AG08396 (cell line): Measurements from ENCODE around the gene ARHGEF3.
"Not testable (repeated sequence)": the region's sequence is repeated elsewhere in the genome, so short reads cannot be mapped to it uniquely, and the experiment has no call there.

Source experiments
- DNase-seq: peaks from one replicate; pipeline ENCODE4 v3.0.0; 2012; ENCODE audit warnings: low spot score, mixed read lengths

Gene ARHGEF3

DNA sequence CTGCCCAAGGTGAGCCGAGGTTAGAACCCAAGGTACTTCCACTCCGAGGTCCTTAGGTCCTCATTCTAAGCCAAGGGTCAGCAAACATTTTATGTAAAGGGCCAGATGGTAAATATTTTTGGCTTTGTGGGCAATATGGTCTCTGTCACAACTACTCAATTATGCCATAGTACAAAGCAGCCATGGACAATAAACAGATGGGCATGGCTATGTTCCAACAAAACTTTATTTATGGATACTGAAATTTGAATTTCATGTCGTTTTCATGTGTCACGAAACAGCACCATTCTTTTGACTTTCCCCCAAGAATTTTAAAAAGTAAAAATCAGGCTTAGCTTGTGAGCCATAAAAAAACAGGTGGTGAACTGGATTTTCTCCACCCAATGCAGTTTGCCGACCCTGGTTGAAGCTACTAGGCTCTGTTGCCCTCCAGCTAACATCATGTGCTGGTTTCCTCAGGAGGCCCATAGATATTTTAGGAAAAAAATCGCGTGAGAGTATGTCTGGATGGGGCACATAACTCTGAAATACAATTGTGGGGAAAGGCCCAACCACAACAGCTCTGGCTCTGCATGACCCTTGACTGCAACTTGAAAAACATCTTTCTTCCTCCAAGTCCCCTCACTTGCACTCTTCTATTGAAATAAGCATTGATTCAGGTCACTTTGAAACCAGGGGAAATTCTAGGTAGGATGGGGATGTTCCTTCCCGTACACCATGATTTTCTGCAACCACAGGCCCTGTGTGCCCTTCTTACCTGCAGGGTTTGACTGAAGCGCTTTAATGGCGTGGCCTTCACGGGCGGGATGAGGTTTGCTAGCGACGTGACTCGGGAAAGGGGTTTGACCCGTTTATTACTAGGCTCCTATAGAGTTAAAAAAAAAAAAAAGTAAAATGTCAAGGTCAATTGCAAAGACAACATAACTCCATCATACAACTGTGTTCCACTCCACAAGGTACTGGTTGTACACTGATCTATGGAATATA lies 28.5 kb downstream of the ARHGEF3 start:
- DNase-seq: no peak

DNA sequence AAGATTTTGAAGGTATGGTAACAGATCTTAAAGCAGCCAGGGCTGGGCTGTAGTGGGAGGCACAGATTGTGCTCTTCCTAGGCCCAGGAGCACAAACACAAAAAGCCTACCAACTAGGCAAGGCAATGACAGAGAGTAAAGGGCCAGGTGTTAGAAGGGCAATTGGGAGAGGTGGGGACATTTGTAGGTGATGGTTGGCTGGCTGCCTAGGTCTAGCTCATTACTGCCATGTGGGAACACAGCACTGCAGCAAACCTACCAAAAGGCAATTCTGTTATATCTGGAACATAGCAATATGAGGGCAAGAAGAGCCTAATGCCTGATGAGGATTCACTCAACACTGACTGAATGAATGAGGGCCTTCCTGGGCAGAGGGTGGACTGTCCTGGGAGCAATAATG lies 30.4 kb downstream of the ARHGEF3 start:
- no peak for DNase-seq

DNA sequence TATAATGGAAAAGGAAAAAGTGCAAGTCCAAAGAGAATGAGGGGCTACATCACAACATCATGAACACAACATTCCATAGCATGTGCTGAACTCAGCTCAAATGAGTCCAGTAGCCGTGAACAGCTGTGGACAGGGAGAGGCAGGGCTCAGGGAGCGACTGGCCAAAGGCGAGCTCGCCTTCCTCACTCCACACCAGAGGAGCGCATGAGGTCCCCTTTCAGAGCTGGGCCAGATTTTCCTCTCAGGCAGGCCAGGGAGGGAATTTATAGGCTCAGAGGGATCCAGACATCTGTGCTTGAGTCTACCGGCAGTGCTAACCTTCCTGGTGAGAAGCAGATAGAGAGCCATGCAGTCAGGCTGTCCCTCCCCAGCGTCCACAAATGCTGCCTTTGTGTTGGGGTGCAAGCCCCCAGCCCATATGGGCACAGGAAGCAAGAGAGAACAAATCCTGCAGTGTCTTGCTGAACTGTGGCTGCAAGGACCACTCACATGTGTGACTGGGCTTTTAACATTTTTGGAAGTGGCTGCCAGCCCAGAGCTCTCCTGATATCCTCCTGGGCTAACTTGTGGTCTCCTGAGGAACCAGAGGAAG lies 32.5 kb downstream of the ARHGEF3 start:
- DNase-seq: no peak

DNA sequence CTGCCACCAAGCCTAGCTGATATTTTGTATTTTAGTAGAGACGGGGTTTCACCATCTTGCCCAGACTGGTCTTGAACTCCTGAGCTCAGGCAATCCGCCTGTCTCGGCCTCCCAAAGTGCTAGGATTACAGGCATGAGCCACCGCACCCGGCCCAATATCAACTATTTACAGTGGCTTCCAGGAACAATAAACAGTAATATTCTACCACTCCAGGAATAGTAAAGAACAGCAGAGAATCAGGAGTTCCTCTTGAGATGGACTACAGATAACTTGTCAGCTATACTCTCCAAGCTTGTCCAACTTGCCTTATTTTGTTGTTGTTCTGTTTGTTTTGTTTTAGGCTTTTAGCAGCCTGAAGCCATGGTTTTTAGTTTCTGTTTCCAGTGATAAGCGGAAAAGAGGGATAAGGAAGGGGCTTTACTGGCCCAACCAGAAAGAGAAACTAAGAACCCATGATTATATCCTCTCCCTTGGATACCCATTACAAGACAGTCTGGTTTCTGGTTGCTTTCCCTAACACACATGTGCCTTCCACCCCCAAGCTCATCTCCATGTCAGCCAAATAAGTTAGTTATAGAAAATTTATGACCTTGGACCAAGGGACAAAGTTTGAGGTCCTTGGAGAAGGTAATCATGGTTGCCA lies 36.7 kb downstream of the ARHGEF3 start:
- no peak for DNase-seq

DNA sequence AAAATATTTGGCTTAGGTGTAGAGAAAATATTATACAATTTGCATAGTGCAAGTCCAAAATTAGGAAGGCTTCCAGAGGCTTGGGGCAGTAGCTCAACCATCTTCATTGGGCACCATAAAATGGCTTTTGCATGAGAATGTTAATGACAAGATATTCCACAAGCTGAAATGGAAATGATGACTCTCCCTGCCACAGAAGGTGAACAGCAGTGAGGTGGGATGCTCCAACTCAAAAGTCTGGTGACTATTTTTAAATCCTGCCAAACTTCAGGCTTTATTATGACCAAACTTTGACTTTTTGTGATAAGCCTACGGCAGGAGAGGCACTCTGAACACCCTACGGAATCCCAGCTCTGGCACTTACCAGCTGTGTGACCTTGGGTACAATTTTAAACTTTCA lies 37.6 kb downstream of the ARHGEF3 start:
- DNase-seq: no peak

DNA sequence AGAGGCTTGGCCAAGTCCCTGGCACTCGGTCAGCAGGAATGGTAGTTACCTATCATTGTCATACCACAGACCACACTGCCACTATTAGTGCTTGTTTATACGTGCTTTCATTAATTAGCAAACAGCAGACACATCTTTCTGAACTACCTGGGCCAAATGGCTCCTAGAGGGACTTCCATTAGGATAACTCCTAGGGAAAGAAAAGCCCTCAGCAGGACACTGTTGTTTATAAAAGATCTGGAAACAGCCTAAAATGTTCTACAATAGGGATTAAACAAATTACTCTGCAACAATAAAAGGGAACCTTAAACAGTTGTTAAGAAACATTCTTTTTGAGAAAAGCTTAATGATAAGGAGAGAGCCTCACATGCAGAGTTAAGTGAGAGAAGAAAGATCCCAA lies 38.5 kb downstream of the ARHGEF3 start:
- no peak for DNase-seq

DNA sequence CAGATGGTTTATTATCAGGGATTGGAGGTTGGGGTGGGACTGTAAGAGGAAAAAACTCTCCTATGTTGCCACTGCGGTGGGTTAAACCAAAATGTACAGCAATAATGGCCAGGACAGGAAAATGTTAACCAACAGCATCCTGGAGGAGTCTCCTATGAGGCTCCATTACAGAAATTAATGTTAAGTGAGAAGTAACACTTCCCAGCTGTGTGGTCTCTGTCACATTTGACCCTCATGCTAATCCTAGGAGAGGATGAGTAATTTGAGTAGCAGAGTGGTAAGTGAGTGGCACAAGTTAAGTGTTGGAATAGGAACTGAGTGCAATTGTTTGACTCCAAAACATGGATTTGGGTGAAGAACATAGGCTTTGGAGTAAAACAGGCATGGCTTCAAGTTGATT lies 39.0 kb downstream of the ARHGEF3 start:
- DNase-seq: no peak

DNA sequence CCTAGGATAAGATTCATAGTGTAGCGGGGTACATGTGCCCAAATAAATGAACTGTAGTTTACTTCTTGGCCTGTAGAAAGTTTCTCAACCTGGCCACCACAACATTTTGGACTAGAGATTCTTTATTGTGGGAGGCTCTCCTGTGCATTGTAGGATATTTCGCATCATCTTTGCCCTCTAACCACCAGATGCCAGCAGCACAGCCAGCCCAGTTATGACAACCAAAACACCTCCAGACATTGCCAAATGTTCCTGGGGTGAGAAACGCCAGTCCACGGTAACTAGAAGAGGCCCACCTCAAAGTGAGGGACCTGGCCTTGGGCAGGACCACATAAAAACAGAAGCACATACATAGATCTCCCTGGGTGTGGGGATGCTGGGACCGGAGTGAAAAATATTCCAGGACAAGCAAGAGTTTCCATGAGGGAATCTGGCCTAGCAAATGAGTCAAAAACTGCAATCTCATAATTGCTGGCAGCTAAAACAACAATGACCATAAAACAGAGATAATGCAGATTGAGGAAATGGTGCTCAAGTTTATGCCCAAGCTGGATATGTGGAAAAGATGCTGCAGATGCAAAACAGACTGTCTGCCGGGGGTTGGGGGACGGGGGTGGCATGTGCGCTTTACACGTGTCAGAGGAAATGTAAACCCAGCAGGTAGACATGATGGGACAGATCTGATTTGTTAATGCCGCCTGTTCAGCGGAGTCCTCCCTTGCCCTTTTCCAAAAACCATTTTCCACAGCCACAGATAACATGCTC lies 39.7 kb downstream of the ARHGEF3 start:
- DNase-seq: no peak

DNA sequence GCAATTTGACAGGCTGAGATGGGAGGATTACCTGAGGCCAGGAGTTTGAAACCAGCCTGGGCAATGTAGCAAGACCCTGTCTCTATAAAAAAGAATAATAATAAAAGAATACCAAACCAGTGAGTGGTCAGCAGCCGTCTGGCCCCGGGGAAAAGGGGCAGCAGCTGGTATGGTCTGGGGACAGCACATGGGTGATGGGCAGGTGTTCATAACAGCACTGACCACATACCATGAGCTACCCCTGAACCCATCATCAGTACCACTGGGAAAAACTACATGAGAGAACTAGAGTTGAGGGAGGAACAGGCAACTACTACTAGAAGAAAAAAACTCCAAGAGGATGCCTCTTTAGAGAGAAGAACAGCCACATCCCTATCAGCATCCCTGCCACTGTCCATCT lies 40.7 kb downstream of the ARHGEF3 start:
- DNase-seq: no peak

DNA sequence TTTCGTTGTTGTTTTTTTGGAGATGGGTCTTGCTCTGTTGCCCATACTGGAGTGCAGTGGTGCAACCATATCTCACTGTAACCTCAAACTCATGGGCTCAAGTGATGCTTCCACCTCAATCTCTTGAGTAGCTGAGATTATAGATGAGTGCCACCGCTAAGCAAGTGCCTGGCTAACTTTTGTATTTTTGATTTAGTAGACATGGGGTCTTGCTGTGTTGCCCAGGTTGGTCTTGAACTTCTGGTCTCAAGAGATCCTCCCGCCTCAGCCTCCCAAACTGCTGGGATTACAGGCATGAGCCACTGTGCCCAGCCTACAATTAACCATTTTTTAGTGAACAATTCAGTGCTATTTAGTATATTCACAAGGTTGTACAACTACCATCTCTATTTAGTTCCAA lies 42.2 kb downstream of the ARHGEF3 start:
- no peak for DNase-seq

DNA sequence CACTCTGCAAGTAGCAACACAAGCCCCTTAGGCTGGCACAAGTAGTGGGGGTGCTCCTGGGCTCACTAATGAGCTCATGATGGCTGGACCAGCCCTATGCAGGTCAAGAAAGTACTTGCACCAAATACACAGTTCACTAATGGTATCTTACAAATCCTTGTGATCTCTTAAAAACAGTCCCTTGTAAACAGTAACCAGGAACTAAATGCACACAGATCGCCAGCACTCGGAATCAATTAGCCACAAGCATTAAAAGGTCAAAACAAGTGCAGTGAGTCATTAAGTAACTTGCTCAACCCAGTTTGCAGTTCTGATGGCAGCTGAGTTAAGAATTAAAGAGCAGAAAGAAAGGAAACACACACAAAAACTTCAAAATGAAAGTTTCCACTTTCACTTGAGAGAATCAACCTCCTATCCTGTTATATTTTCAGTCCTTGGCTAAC lies 43.2 kb downstream of the ARHGEF3 start:
- DNase-seq: peak; percentile 72

DNA sequence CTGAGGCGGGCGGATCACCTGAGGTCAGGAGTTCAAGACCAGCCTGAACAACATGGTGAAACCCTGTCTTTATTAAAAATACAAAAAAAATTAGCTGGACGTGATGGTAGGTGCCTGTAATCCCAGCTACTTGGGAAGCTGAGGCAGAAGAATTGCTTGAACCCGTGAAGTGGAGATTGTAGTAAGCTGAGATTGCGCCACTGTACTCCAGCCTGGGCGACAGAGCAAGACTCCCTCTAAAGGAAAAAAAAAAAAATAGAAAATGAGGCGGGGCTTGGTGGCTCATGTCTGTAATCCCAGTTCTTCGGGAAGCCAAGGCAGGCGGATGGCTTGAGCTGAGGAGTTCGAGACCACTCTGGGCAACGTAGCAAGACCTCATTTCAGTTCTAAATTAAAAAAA lies 43.7 kb downstream of the ARHGEF3 start:
- not testable (repeated sequence) for DNase-seq

DNA sequence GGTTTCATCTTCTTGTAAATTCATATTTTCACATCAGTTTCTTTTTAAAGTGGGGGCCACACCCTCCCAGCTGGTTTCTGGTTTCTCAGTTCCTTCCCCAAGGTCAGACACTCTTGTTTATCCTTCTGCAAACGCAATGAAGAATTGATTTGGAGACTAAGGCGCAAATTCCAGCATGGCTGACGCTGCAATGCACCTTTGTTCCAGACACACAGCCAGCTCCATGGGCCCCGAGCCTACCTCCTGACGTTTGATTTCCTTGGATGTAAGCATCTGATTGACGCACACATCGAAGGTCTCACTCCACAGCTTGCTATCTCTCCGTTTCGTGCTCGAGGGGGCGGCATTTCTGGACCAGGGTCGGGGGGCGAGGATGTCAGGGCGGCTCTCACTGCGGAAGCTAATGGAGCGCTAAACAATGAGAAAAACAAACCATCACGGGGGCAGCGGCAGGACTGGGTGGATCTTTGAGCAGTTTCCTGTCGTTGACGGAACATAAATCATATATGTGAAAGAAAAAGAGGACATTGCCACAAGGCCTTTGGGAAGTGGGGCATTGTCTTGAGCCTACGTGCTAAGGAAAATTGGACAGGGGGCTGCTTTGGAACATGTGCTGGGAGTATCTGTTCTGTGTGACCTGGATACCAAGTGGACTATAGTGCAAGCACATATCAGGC lies 46.9 kb downstream of the ARHGEF3 start:
- DNase-seq: no peak

DNA sequence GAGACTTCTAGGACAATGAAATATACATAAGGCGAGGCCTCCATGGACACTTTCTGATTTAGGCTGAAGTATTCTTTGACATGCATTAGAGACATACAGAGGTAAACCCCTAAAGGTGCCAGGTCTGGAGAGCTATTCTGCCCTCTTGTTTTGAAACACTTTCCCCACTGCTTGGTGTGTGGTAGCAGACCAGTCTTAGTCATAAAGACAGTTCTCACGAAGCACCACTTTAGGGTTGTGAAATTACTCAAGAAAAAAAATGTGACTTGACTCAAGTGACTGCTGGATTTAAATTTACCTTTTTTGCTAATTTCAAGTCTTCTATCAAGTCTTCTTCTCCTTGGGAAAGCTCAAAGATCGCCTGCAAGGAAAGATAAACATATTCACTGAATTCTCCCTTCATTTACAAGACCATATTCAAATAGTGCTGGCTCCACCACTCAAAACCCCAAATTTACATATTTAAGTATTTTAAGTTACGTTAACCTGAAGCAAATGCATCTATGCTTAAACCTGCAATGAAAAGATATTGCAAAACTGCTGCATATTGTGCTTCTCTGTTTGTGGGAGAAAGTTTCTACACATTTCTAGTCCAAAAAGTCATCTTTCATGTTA lies 48.4 kb downstream of the ARHGEF3 start:
- DNase-seq: no peak

DNA sequence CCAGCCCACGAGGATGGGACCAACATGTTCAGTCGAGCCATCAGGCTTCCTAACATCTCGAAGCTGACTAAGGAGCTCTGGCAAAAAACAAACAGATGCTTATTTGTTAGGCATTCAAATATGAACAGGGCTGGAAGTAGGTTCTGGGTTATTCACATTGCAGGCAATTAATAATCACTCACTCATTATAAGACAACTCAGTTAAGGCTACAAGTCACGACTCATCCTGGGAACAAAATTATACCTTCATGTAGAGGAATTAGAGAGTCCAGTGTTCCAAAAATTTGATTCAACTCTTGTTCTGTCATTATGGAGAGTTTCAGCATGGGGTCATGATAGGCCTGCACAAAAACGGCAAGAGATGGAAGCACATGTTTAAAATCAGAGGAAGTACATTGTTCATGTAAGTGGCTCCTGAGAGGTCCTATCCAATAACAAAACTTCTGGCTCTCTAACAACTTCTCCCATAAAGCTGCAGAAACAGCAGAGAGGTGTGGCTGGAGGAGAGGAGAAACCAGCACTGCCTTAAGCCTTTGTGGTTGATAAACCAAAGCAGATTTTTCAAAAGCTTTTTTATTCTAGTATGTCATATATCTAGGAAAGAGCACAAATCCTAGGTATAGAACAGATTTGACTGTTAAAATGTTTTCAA lies 50.6 kb downstream of the ARHGEF3 start:
- DNase-seq: no peak

DNA sequence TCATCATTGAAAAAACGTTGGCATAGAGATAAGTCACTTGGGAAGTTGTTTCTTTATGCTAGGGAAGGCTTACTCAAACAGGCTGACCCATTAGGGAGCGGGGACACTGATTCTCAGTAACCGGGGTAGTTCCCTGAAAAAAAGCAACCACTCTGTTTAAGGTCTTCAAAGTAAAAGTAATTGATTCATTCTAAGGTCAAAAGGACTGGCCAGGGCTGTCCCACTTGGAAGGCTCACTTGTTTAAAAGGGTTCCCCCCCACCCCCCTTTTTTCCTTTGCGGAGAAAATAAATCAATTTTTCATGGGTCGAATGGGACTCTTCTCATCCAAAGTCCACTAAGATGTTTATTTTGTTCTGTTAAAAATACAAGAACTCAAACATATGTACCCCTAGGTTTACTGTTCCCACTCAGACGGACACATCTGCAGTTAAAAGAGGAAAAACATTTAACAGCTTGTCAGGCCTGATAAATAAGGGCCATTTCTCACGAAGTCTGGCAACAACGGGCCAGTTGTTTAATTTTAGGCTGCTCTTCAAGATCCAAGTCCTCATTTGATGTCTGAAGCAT lies 53.0 kb downstream of the ARHGEF3 start:
- no peak for DNase-seq

DNA sequence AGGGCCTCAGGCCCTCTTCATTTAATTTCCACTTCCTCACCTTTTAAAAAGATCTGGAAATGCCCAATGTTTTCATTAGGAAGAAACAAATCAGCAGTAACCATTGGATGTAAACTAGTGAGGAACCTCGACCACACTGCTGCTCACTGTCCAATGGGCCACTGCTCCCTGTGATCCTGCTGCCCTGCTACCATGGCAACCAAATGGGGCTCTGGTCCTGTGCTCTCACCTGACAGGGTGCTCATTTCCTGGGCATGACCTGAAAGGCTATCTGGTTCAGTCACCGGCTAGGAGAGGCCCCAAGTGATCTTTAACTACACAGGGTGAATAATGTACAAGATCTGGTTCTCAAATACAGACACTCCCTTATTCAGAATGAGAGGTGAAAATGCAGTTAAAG lies 54.6 kb downstream of the ARHGEF3 start:
- no peak for DNase-seq

DNA sequence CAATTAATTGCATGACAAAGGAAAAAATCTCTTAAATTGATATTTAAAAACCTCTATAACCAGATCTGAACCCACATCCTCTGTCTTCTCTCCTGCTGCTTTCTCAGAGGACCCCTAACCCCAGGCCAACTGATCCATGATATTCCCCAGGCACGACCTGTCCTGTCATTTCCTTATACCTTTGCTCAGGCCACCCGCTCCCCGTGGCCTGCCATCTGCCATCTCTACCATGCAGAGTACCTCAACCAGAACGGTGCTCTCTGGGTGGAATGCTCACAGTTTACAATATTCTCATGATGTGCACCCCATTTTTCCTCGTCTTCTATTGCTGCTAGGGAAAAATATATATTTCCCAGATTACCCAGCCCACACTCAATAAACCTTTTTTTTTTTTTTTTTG lies 57.7 kb downstream of the ARHGEF3 start:
- no peak for DNase-seq

DNA sequence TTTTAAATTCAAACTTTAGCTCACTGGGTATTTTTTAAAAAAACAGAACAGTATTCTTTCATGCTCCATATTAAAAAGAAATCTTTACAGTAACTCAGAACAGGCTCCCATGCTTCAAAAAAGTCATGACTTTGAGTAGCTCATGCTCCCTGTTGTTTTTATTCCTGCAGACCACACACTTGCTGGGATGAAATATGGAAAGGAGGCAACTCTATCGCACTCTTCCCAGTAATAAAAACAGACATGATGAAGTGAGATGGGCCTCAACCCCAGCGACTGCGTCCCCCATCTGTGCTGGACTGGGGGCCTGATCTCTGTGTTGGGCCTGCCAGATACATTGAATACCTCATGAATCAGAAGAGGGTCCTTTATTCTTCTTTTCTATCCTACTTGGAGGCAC lies 58.9 kb downstream of the ARHGEF3 start:
- DNase-seq: no peak

DNA sequence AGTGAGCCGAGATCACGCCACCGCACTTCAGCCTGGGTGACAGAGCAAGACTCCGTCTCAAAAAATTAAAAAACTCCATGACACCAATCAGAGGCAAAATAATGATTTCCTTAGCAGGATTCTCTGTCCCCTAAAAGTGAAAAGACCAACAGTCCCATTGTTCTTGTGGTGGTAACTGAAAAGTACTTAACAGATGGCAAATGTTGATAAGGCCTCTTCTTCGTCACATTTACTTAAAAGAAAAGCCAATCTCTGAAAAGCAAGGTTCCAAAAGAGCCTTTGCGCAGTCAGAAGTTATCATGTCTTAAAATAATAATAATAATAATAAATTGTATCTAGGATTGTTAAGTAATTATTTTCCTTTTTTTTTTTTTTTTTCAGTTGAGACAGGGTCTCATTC lies 62.7 kb downstream of the ARHGEF3 start:
- DNase-seq: no peak
